ENCODE results near the gene TTC23. TPM values are rescaled to one million over a fixed set of nuclear protein-coding genes. Genes with fewer than 3 reads are reported as not detected.

TTC23 gene
- total RNA-seq, 2 donors from 2014 or later: 6.2 to 26.4 TPM

DNA sequence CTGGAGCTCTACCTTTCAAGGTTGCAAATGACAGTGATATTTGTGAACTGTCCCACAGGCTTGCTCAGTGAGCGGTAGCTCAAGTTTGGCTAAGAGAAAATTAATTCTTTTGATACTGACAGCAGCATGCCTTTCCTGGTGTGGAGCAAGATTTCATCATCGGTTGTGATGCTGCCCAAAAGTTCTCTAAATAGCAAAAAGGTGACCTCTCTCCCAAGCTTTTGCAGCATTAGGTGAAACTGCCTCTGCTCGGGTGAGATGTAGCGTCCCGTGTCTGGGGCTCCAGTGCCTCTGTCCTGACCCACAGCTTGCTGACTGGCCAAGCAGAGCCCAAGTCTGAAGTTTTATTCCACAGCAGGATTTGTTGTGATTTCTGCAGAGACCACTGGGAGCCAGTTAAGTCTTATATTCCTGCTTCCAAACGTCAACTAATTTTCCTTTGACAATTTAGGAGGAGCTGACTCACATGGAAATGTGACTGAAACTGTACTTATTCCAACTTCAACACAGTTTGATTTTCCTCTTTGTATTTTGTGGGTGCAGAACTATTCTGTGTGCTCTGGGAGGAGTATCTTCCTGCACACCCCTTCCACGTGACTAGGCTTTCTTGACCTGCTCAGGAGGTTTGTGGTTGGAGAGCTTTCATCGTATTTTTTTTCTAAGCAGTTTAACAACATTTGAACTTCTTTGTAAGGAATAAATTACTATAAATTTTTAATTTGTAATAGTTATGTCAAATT is 138.6 kb downstream of the TTC23 start:
- H3K9me3 ChIP-seq: no peaks in the 10 kb centered on the region
- DNase-seq (no peak), ATAC-seq (no peak)
- no peaks in the 10 kb centered on the region for H3K27me3 ChIP-seq
- intact Hi-C loops (cut with DNase I): no loop called here
- H3K27ac ChIP-seq: no peak overlapping the region
- WGBS, 2 donors: 61 to 75% methylated on average over 8 of the region's 8 CpGs
- TF ChIP-seq CTCF (IDR thresholded peaks at IDR 0.05): no peak
- no peak for TF ChIP-seq POLR2A (IDR thresholded peaks at IDR 0.05)
- no peak overlapping the region for H3K4me3 ChIP-seq
- peaks cover 16% of the 10 kb centered on the region for H3K4me1 ChIP-seq
- H3K36me3 ChIP-seq (replicated peaks in 1 of 2; ENCODE audit: insufficient read depth in 1 of 2, low read depth in 2 of 2): no peaks in the 10 kb centered on the region

DNA sequence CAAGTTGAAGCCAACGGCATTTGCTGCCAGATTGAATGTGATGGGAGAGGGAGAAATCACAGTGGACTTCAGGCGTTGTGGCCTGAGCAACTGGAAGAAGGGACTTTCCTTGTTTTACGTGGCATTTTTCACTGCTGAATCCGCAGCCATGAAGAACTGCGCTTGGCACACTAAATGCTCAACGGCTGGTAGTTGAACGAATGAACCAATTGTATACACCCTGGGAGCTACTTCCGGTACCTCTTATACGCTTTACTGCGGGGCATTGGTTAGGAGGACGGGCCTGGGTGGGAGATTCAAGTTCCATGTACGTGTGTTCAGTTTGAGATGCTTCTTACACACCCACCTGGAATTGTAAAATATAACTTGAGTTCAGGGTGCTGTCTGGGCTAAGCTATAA is 139.3 kb downstream of the TTC23 start:
- no peak overlapping the region for H3K4me3 ChIP-seq
- no peak overlapping the region for H3K27ac ChIP-seq

DNA sequence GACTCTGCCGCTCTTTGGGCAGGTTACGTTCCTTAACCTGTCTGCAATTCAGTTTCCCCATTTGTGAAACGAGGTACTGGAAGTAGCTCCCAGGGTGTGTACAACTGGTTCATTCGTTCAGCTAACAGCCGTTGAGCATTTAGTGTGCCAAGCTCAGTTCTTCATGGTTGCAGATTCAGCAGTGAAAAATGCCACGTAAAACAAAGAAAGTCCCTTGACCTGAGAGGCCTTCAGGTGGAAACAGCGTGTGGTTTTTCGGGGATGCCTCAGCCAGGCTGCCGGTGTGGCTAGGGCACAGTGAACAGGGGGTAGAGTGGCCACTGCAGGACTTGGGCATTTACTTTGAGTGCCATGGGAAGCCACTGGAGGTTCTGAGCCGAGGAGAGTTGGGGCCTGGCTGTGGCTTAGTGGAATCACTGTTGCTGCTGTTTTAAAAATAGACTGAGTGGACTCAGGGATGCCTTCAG is 139.8 kb downstream of the TTC23 start:
- Histone ChIP-seq H3K4me1 (peaks cover 25% of the 10 kb centered on the region), H3K4me3 (no peak overlapping the region), H3K36me3 (replicated peaks in 1 of 2; ENCODE audit: insufficient read depth in 1 of 2, low read depth in 2 of 2) (no peaks in the 10 kb centered on the region), H3K27me3 (no peaks in the 10 kb centered on the region), H3K9me3 (no peaks in the 10 kb centered on the region), H3K27ac (no peak overlapping the region)
- intact Hi-C loops (cut with DNase I): no loop called here
- no peak for ATAC-seq
- DNase-seq: no peak
- WGBS, 2 donors: 86 to 89% methylated on average over 10 of the region's 10 CpGs
- TF ChIP-seq CTCF (IDR thresholded peaks at IDR 0.05) (no peak), POLR2A (IDR thresholded peaks at IDR 0.05) (no peak)

More for the DNA sequence above, 139.3 kb downstream of the TTC23 start:
- Histone ChIP-seq H3K4me1 (peaks cover 20% of the 10 kb centered on the region), H3K36me3 (replicated peaks in 1 of 2; ENCODE audit: insufficient read depth in 1 of 2, low read depth in 2 of 2) (no peaks in the 10 kb centered on the region), H3K27me3 (no peaks in the 10 kb centered on the region), H3K9me3 (no peaks in the 10 kb centered on the region)
- WGBS, 2 donors: 85 to 94% methylated on average over 12 of the region's 12 CpGs
- DNase-seq (no peak), ATAC-seq (no peak)
- intact Hi-C loops (cut with DNase I): no loop called here
- TF ChIP-seq POLR2A (IDR thresholded peaks at IDR 0.05) (no peak), CTCF (IDR thresholded peaks at IDR 0.05) (no peak)

GRCh38 chr15:99108993-99109392 is 140.4 kb downstream of the TTC23 start:
- Histone ChIP-seq H3K4me3 (no peak overlapping the region), H3K27ac (no peak overlapping the region), H3K27me3 (no peaks in the 10 kb centered on the region), H3K9me3 (no peaks in the 10 kb centered on the region), H3K36me3 (replicated peaks in 1 of 2; ENCODE audit: insufficient read depth in 1 of 2, low read depth in 2 of 2) (no peaks in the 10 kb centered on the region), H3K4me1 (peaks cover 26% of the 10 kb centered on the region)
- no peak for ATAC-seq
- intact Hi-C loops (cut with DNase I): no loop called here
- TF ChIP-seq CTCF (IDR thresholded peaks at IDR 0.05): no peak
- no peak for TF ChIP-seq POLR2A (IDR thresholded peaks at IDR 0.05)
- 95 to 100% methylated on average over 5 of the region's 5 CpGs for WGBS, 2 donors
- no peak for DNase-seq
